Bronchial epithelial cell (primary cell): Measurements from ENCODE around the gene LAIR1. TPM values are rescaled to one million over a fixed set of nuclear protein-coding genes. Genes with fewer than 3 reads are reported as not detected.

Experiments used
- DNase-seq: peaks from one replicate; pipeline ENCODE4 v3.0.0-alpha.2; 2010; ENCODE audit warnings: low read depth
- FAIRE-seq: peaks from 2 replicates; lab custom pipeline; 2011; peaks lifted over from hg19 to GRCh38; lab: Jason Lieb, UNC
- H3K27me3 ChIP-seq: 2 replicates; pipeline ENCODE4 v1.5.1; 2011; ENCODE audit warnings: low read length; ENCODE audit not compliant: control insufficient read depth, insufficient read depth
- H3K36me3 ChIP-seq: 2 replicates; pipeline ENCODE4 v1.5.1; 2011; ENCODE audit warnings: low read length; ENCODE audit not compliant: control insufficient read depth, insufficient read depth
- H3K4me3 ChIP-seq: 2 replicates; pipeline ENCODE4 v1.5.1; 2011; ENCODE audit warnings: mild to moderate bottlenecking, low read depth, low read length, control low read depth
- CTCF ChIP-seq: IDR thresholded peaks from 2 replicates; pipeline ENCODE4 v1.5.1; 2011; ENCODE audit warnings: mild to moderate bottlenecking, moderate library complexity, low read length, control low read depth, inconsistent platforms; ENCODE audit not compliant: insufficient read depth, severe bottlenecking
- total RNA-seq: library from RNA; depleted of rRNA; stranded (reverse); fragments of >200 nt; gene quantifications from 2 replicates; pipeline ENCODE4 v1.2.1, GENCODE V29; 2014

LAIR1 gene
- total RNA-seq, 1 donor from 2014 or later, result not detected

DNA sequence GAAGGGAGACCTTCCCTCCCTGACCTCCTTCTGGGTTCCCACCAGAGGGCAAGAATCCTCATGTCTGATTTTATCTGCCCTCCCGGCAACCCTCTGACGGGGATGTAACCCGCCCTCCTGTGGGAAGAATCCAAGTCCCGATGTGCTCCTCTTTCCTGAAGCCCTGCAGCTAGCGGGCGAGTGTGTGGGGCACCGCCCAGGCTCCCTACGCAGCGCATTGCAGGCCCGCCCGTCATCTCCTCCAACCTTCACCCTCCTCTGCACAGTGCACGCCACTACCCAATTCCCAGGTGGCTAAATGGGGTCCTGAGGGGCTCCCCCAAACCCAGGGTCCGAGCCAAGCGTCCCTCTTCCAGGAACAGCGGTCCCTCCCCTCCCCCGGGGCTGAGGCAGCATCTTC lies 7.3 kb downstream of the LAIR1 start:
- H3K36me3 ChIP-seq, result no peaks in the 10 kb centered on the region
- no peak for FAIRE-seq
- TF ChIP-seq CTCF, result no peak
- H3K4me3 ChIP-seq, result no peak overlapping the region
- no peaks in the 10 kb centered on the region for H3K27me3 ChIP-seq
- DNase-seq, result no peak

GRCh38 chr19:54356444-54357056 lies 8.2 kb downstream of the LAIR1 start:
- H3K4me3 ChIP-seq, result no peak overlapping the region
- FAIRE-seq, result no peak
- H3K27me3 ChIP-seq, result no peaks in the 10 kb centered on the region
- DNase-seq, result no peak
- TF ChIP-seq CTCF, result no peak
- no peaks in the 10 kb centered on the region for H3K36me3 ChIP-seq

DNA sequence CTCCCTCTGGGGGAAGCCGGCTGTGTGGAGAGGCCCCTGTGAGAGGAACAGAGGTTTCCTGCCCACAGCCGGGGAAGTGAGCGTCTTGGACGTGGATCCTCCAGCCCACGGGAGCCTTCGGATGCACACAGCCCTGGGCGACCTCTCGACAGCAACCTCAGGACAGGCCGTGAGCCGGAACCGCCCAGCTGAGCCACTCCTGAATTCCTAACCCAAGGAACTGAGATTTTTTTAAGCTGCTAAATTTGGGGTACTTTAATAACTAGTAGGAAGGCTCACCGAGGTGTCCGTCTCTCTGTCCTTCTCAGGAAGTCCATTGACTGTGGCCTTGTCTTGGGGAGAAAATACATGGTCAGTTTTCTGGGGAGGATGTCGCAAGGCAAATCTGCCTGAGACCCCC lies 9.1 kb downstream of the LAIR1 start:
- no peak for TF ChIP-seq CTCF
- no peak overlapping the region for H3K4me3 ChIP-seq
- no peaks in the 10 kb centered on the region for H3K36me3 ChIP-seq
- FAIRE-seq (no peak), DNase-seq (no peak)
- H3K27me3 ChIP-seq, result no peaks in the 10 kb centered on the region

DNA sequence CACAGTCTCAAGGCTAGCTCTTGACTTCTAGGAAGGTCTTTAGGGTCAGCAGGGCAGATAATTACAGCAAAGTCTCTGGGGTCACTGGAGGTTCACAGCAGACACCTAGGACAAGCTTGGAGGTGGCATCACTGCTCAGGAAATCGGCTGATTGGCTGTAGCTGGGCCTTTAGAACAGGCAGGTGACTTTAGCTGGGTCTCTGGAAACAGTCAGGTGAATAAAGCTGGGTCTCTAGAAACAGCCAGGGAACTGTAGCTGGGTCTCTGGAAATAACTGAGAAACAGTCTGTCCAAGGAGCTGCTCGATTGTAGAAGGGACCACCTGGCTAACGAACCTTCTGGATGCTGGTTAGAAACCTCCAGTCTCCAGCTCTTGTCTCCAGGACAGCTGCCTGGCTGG lies 10.0 kb downstream of the LAIR1 start:
- no peaks in the 10 kb centered on the region for H3K36me3 ChIP-seq
- no peak overlapping the region for H3K4me3 ChIP-seq
- no peak for TF ChIP-seq CTCF
- FAIRE-seq, result no peak
- no peaks in the 10 kb centered on the region for H3K27me3 ChIP-seq
- DNase-seq, result no peak

DNA sequence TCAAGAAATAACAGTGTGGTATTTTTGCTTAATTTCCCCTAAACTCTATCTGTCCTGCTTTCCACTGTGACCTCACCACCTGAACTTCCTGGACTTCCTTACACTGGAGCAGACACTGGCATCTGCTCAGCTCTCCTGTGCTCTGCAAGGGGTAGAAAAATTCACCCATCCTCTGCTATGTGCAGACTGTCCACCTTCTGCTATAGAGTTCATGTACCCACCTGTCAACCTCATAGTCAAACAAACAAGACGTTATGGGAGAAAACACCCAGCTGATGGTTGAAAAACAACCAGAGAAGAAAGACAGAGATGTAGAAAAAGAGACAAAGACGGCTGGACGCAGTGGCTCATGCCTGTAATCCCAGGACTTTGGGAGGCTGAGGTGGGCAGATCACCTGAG lies 12.2 kb downstream of the LAIR1 start:
- FAIRE-seq, result no peak
- H3K4me3 ChIP-seq, result no peak overlapping the region
- H3K27me3 ChIP-seq, result no peaks in the 10 kb centered on the region
- H3K36me3 ChIP-seq, result no peaks in the 10 kb centered on the region
- no peak for TF ChIP-seq CTCF
- DNase-seq, result no peak

DNA sequence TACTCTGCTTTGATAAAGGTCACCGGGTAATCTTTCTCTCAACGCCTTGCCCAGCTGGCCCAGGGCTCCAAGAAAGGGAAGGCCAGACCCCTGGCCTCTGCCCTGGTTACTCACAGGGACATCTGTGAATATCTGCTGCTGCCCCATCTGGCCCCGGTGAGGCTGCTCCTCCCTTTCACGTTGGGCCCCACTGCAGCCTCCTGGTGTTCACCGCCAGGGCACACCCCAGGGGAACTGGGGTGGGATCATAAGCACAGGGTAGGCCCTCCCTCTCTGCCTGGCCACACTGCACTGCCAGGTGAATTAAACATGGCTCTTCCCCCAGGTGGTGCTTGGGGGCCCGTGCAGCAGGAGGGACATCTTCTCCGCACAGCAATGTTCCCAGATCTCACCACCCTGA lies 12.7 kb downstream of the LAIR1 start:
- no peak for DNase-seq
- no peak for TF ChIP-seq CTCF
- H3K27me3 ChIP-seq, result no peaks in the 10 kb centered on the region
- no peaks in the 10 kb centered on the region for H3K36me3 ChIP-seq
- FAIRE-seq, result no peak
- no peak overlapping the region for H3K4me3 ChIP-seq
